ENCODE results near the gene AASDHPPT. TPM values are rescaled to one million over a fixed set of nuclear protein-coding genes. Genes with fewer than 3 reads are reported as not detected.

Gene AASDHPPT
- polyA plus RNA-seq, 2 of the 4 experiments (the other 2 are of a cell fraction) = 40.5 to 68.1 TPM

GRCh38 chr11:106049727-106050476 is 27.6 kb upstream of the AASDHPPT start:
- ATAC-seq = no peak
- POLR2A ChIA-PET = no interaction called here
- Histone ChIP-seq H3K4me2 (no peak overlapping the region), H3K4me1 (no peaks in the 10 kb centered on the region), H3K27ac (no peak overlapping the region), H3K4me3 (no peak overlapping the region), H3K9me3 (no peaks in the 10 kb centered on the region)
- WGBS (ENCODE audit: missing lambda C conversion rate) = 61% methylated on average over 5 of the region's 5 CpGs
- DNase-seq (ENCODE audit: low read depth in 1 of 2, low spot score in 1 of 2) = no peak
- TF ChIP-seq HEYL (CRISPR knock-in tag; IDR thresholded peaks at IDR 0.05) (no peak), CHD4 (IDR thresholded peaks at IDR 0.05; ENCODE audit: borderline replicate concordance) (no peak), KDM5A (IDR thresholded peaks at IDR 0.05) (no peak), CTCF (IDR thresholded peaks at IDR 0.05) (no peak), JUNB (IDR thresholded peaks at IDR 0.05) (no peak), RARB (CRISPR knock-in tag; IDR thresholded peaks at IDR 0.05) (no peak), HOXB5 (CRISPR knock-in tag; IDR thresholded peaks at IDR 0.05) (no peak), RFX5 (IDR thresholded peaks at IDR 0.05) (no peak), MYC (IDR thresholded peaks at IDR 0.05; ENCODE audit: borderline replicate concordance, low read length) (no peak), EHMT2 (IDR thresholded peaks at IDR 0.05; ENCODE audit: low read depth) (no peak), FOXS1 (CRISPR knock-in tag; IDR thresholded peaks at IDR 0.05) (no peak), ZSCAN20 (CRISPR knock-in tag; IDR thresholded peaks at IDR 0.05) (no peak), HES2 (IDR thresholded peaks at IDR 0.05) (no peak), GATA3 (IDR thresholded peaks at IDR 0.05; ENCODE audit: borderline replicate concordance) (no peak), MAFK (IDR thresholded peaks at IDR 0.05; ENCODE audit: partially characterized antibody) (no peak), HMGXB4 (CRISPR knock-in tag; IDR thresholded peaks at IDR 0.05; ENCODE audit: borderline replicate concordance) (no peak), MAZ (IDR thresholded peaks at IDR 0.05; ENCODE audit: borderline replicate concordance, low read depth, low read length) (no peak), REST (IDR thresholded peaks at IDR 0.05) (no peak), PHF8 (IDR thresholded peaks at IDR 0.05; ENCODE audit: borderline replicate concordance, low read depth) (no peak), POLR2A (IDR thresholded peaks at IDR 0.05; ENCODE audit: low read length) (no peak)
- CTCF ChIA-PET = interaction anchor here (0.7 kb wide), 1 partner anchor 21 kb away, joined by 3 read pairs; no protein-coding TSS in a partner anchor
- FAIRE-seq = no peak
